ENCODE measurements around the gene SLC66A3. TPM values are rescaled to one million over a fixed set of nuclear protein-coding genes. Genes with fewer than 3 reads are reported as not detected.

The SLC66A3 gene
- total and polyA plus RNA-seq, 4 donors: 15.1 to 47.5 (median 29.6) TPM

- H3K4me1 ChIP-seq (ENCODE audit: control insufficient read depth in 1 of 2, insufficient read depth in 2 of 2, low read length in 2 of 2): no peaks in the 10 kb centered on the region
- no peak overlapping the region for H3K4me3 ChIP-seq (ENCODE audit: low read length in 2 of 2)
- no peak for DNase-seq
- no peaks in the 10 kb centered on the region for H3K9me3 ChIP-seq (ENCODE audit: control insufficient read depth, low read length)
- no peaks in the 10 kb centered on the region for H3K27me3 ChIP-seq (ENCODE audit: control insufficient read depth in 1 of 2, insufficient read depth in 2 of 2, low read length in 1 of 2)
- 69 to 71% methylated on average over 4 of the region's 4 CpGs for WGBS, 2 donors
- no peak for ATAC-seq (ENCODE audit: low FRiP score)
- peaks cover 0 to 3% of the 10 kb centered on the region in 2 donors for H3K36me3 ChIP-seq (ENCODE audit: control insufficient read depth in 1 of 2, insufficient read depth in 2 of 2, low read length in 1 of 2)
- intact Hi-C loops (cut with DNase I): no loop called here
- peak overlapping the region in 1 of 2 donors; percentile 28 for H3K27ac ChIP-seq (ENCODE audit: low read depth in 1 of 2, low read length in 2 of 2)
Observed at GRCh38 chr2:11179196-11179595, 23.9 kb downstream of the SLC66A3 start.

- Histone ChIP-seq H3K27ac (ENCODE audit: low read depth in 1 of 2, low read length in 2 of 2) (no peak overlapping the region), H3K9me3 (ENCODE audit: control insufficient read depth, low read length) (no peaks in the 10 kb centered on the region), H3K36me3 (ENCODE audit: control insufficient read depth in 1 of 2, insufficient read depth in 2 of 2, low read length in 1 of 2) (peaks cover 0 to 3% of the 10 kb centered on the region in 2 donors), H3K4me3 (ENCODE audit: low read length in 2 of 2) (no peak overlapping the region), H3K4me1 (ENCODE audit: control insufficient read depth in 1 of 2, insufficient read depth in 2 of 2, low read length in 2 of 2) (no peaks in the 10 kb centered on the region), H3K27me3 (ENCODE audit: control insufficient read depth in 1 of 2, insufficient read depth in 2 of 2, low read length in 1 of 2) (no peaks in the 10 kb centered on the region)
- intact Hi-C loops (cut with DNase I): loop anchor here in 1 of 2 donors (10.0 kb wide), 1 partner anchor 45 kb away; a partner anchor contains a TSS
- 83 to 85% methylated on average over 4 of the region's 4 CpGs for WGBS, 2 donors
- DNase-seq (no peak), ATAC-seq (ENCODE audit: low FRiP score) (no peak)
Observed at GRCh38 chr2:11179899-11180298, 24.6 kb downstream of the SLC66A3 start.

- 82 to 83% methylated on average over 6 of the region's 6 CpGs for WGBS, 2 donors
- no peak for DNase-seq
- no peaks in the 10 kb centered on the region for H3K9me3 ChIP-seq (ENCODE audit: control insufficient read depth, low read length)
- H3K4me1 ChIP-seq (ENCODE audit: control insufficient read depth in 1 of 2, insufficient read depth in 2 of 2, low read length in 2 of 2): no peaks in the 10 kb centered on the region
- H3K27ac ChIP-seq (ENCODE audit: low read depth in 1 of 2, low read length in 2 of 2): no peak overlapping the region
- intact Hi-C loops (cut with DNase I): loop anchor here in 1 of 2 donors (10.0 kb wide), 1 partner anchor 46 kb away; a partner anchor contains a TSS
- H3K27me3 ChIP-seq (ENCODE audit: control insufficient read depth in 1 of 2, insufficient read depth in 2 of 2, low read length in 1 of 2): no peaks in the 10 kb centered on the region
- H3K4me3 ChIP-seq (ENCODE audit: low read length in 2 of 2): no peak overlapping the region
- peaks cover 0 to 3% of the 10 kb centered on the region in 2 donors for H3K36me3 ChIP-seq (ENCODE audit: control insufficient read depth in 1 of 2, insufficient read depth in 2 of 2, low read length in 1 of 2)
- ATAC-seq (ENCODE audit: low FRiP score): no peak
Observed at GRCh38 chr2:11180653-11181052, 25.4 kb downstream of the SLC66A3 start.

- intact Hi-C loops (cut with DNase I): loop anchor here in 1 of 2 donors (10.0 kb wide), 1 partner anchor 48 kb away; a partner anchor contains a TSS
- Histone ChIP-seq H3K4me1 (ENCODE audit: control insufficient read depth in 1 of 2, insufficient read depth in 2 of 2, low read length in 2 of 2) (no peaks in the 10 kb centered on the region), H3K36me3 (ENCODE audit: control insufficient read depth in 1 of 2, insufficient read depth in 2 of 2, low read length in 1 of 2) (peaks cover 0 to 3% of the 10 kb centered on the region in 2 donors), H3K9me3 (ENCODE audit: control insufficient read depth, low read length) (no peaks in the 10 kb centered on the region), H3K27me3 (ENCODE audit: control insufficient read depth in 1 of 2, insufficient read depth in 2 of 2, low read length in 1 of 2) (no peaks in the 10 kb centered on the region), H3K4me3 (ENCODE audit: low read length in 2 of 2) (no peak overlapping the region), H3K27ac (ENCODE audit: low read depth in 1 of 2, low read length in 2 of 2) (no peak overlapping the region)
- 77 to 85% methylated on average over 2 of the region's 2 CpGs for WGBS, 2 donors
- DNase-seq (no peak), ATAC-seq (ENCODE audit: low FRiP score) (no peak)
Observed at GRCh38 chr2:11182951-11183350, 27.7 kb downstream of the SLC66A3 start.

GRCh38 chr2:11186145-11186544 is 30.9 kb downstream of the SLC66A3 start:
- Histone ChIP-seq H3K36me3 (ENCODE audit: control insufficient read depth in 1 of 2, insufficient read depth in 2 of 2, low read length in 1 of 2) (no peaks in the 10 kb centered on the region), H3K27me3 (ENCODE audit: control insufficient read depth in 1 of 2, insufficient read depth in 2 of 2, low read length in 1 of 2) (no peaks in the 10 kb centered on the region), H3K4me3 (ENCODE audit: low read length in 2 of 2) (no peak overlapping the region), H3K27ac (ENCODE audit: low read depth in 1 of 2, low read length in 2 of 2) (no peak overlapping the region), H3K9me3 (ENCODE audit: control insufficient read depth, low read length) (no peaks in the 10 kb centered on the region), H3K4me1 (ENCODE audit: control insufficient read depth in 1 of 2, insufficient read depth in 2 of 2, low read length in 2 of 2) (no peaks in the 10 kb centered on the region)
- DNase-seq: no peak
- 92 to 93% methylated on average over 6 of the region's 6 CpGs for WGBS, 2 donors
- intact Hi-C loops (cut with DNase I): loop anchor here in 1 of 2 donors (10.0 kb wide), 1 partner anchor 51 kb away; a partner anchor contains a TSS
- no peak for ATAC-seq (ENCODE audit: low FRiP score)

- Histone ChIP-seq H3K9me3 (ENCODE audit: control insufficient read depth, low read length) (no peaks in the 10 kb centered on the region), H3K27me3 (ENCODE audit: control insufficient read depth in 1 of 2, insufficient read depth in 2 of 2, low read length in 1 of 2) (no peaks in the 10 kb centered on the region), H3K4me3 (ENCODE audit: low read length in 2 of 2) (no peak overlapping the region), H3K4me1 (ENCODE audit: control insufficient read depth in 1 of 2, insufficient read depth in 2 of 2, low read length in 2 of 2) (no peaks in the 10 kb centered on the region), H3K36me3 (ENCODE audit: control insufficient read depth in 1 of 2, insufficient read depth in 2 of 2, low read length in 1 of 2) (no peaks in the 10 kb centered on the region), H3K27ac (ENCODE audit: low read depth in 1 of 2, low read length in 2 of 2) (no peak overlapping the region)
- WGBS, 2 donors: 82 to 84% methylated on average over 7 of the region's 7 CpGs
- ATAC-seq (ENCODE audit: low FRiP score) (no peak), DNase-seq (no peak)
- intact Hi-C loops (cut with DNase I): loop anchor here in 1 of 2 donors (10.0 kb wide), 1 partner anchor 52 kb away; a partner anchor contains a TSS
Observed at GRCh38 chr2:11187083-11187619, 31.9 kb downstream of the SLC66A3 start.

- intact Hi-C loops (cut with DNase I): loop anchor here in 1 of 2 donors (10.0 kb wide), 1 partner anchor 53 kb away; a partner anchor contains a TSS
- Histone ChIP-seq H3K4me3 (ENCODE audit: low read length in 2 of 2) (no peak overlapping the region), H3K36me3 (ENCODE audit: control insufficient read depth in 1 of 2, insufficient read depth in 2 of 2, low read length in 1 of 2) (no peaks in the 10 kb centered on the region), H3K4me1 (ENCODE audit: control insufficient read depth in 1 of 2, insufficient read depth in 2 of 2, low read length in 2 of 2) (no peaks in the 10 kb centered on the region), H3K27ac (ENCODE audit: low read depth in 1 of 2, low read length in 2 of 2) (no peak overlapping the region), H3K9me3 (ENCODE audit: control insufficient read depth, low read length) (no peaks in the 10 kb centered on the region), H3K27me3 (ENCODE audit: control insufficient read depth in 1 of 2, insufficient read depth in 2 of 2, low read length in 1 of 2) (no peaks in the 10 kb centered on the region)
- DNase-seq: no peak
- ATAC-seq (ENCODE audit: low FRiP score): no peak
- WGBS, 2 donors: 91 to 93% methylated on average over 2 of the region's 2 CpGs
Observed at GRCh38 chr2:11187731-11188130, 32.5 kb downstream of the SLC66A3 start.

GRCh38 chr2:11196246-11196645 is 41.0 kb downstream of the SLC66A3 start:
- no peaks in the 10 kb centered on the region for H3K9me3 ChIP-seq (ENCODE audit: control insufficient read depth, low read length)

GRCh38 chr2:11200651-11201050 is 45.4 kb downstream of the SLC66A3 start:
- no peak overlapping the region for H3K27ac ChIP-seq (ENCODE audit: low read depth in 1 of 2, low read length in 2 of 2)
- H3K27me3 ChIP-seq (ENCODE audit: control insufficient read depth in 1 of 2, insufficient read depth in 2 of 2, low read length in 1 of 2): no peaks in the 10 kb centered on the region
- peaks cover 0 to 1% of the 10 kb centered on the region in 2 donors for H3K36me3 ChIP-seq (ENCODE audit: control insufficient read depth in 1 of 2, insufficient read depth in 2 of 2, low read length in 1 of 2)
- intact Hi-C loops (cut with DNase I): loop anchor here in 1 of 2 donors (10.0 kb wide), 1 partner anchor 66 kb away; a partner anchor contains a TSS
- ATAC-seq (ENCODE audit: low FRiP score) (no peak), DNase-seq (no peak)
- 84 to 87% methylated on average over 2 of the region's 2 CpGs for WGBS, 2 donors
- no peak overlapping the region for H3K4me3 ChIP-seq (ENCODE audit: low read length in 2 of 2)
- H3K4me1 ChIP-seq (ENCODE audit: control insufficient read depth in 1 of 2, insufficient read depth in 2 of 2, low read length in 2 of 2): no peaks in the 10 kb centered on the region
- H3K9me3 ChIP-seq (ENCODE audit: control insufficient read depth, low read length): no peaks in the 10 kb centered on the region

More at GRCh38 chr2:11196246-11196645, 41.0 kb downstream of the SLC66A3 start:
- no peak overlapping the region for H3K4me3 ChIP-seq (ENCODE audit: low read length in 2 of 2)
- no peak overlapping the region for H3K27ac ChIP-seq (ENCODE audit: low read depth in 1 of 2, low read length in 2 of 2)
- intact Hi-C loops (cut with DNase I): no loop called here
- H3K36me3 ChIP-seq (ENCODE audit: control insufficient read depth in 1 of 2, insufficient read depth in 2 of 2, low read length in 1 of 2): peaks cover 0 to 4% of the 10 kb centered on the region in 2 donors
- H3K4me1 ChIP-seq (ENCODE audit: control insufficient read depth in 1 of 2, insufficient read depth in 2 of 2, low read length in 2 of 2): no peaks in the 10 kb centered on the region
- H3K27me3 ChIP-seq (ENCODE audit: control insufficient read depth in 1 of 2, insufficient read depth in 2 of 2, low read length in 1 of 2): no peaks in the 10 kb centered on the region
- WGBS, 2 donors: 89 to 92% methylated on average over 3 of the region's 3 CpGs
- ATAC-seq (ENCODE audit: low FRiP score) (no peak), DNase-seq (no peak)

Data from aorta (tissue), 5 donors.